Psoas muscle (tissue), 8 donors: Measurements from ENCODE around the gene GPR35. TPM values are rescaled to one million over a fixed set of nuclear protein-coding genes. Genes with fewer than 3 reads are reported as not detected.
A peak's percentile ranks its signal among the peaks of the same experiment; 100 is the strongest.

Experiments used
- ATAC-seq, 4 donors: fragments of 200-7000 bp; cut with Tn5 transposase; one replicate each; pipeline ENCODE4 v1.9.1; 2020; ENCODE audit warnings: moderate library complexity in 3 of 4, mild to moderate bottlenecking in 2 of 4
- DNase-seq, 2 donors: peaks; one replicate each; pipeline ENCODE4 v3.0.0-alpha.2; 2020
- H3K27ac ChIP-seq: fragments of 200-600 bp; one replicate; pipeline ENCODE4 v1.8.0; 2022
- H3K27me3 ChIP-seq, 3 donors: fragments of 200-600 bp in 1 of 3; one replicate each; pipeline versions ENCODE4 v1.6.1 to v1.8.0; 2013 to 2022; ENCODE audit warnings: low read length in 2 of 3, mild to moderate bottlenecking in 2 of 3, moderate library complexity in 1 of 3; ENCODE audit not compliant: insufficient read depth in 3 of 3
- H3K36me3 ChIP-seq, 2 donors: fragments of 200-600 bp in 1 of 2; one replicate each; pipeline versions ENCODE4 v1.6.1 to v1.8.0; 2013 to 2022; ENCODE audit warnings: low read depth in 1 of 2, mild to moderate bottlenecking in 1 of 2, moderate library complexity in 1 of 2; ENCODE audit not compliant: insufficient read depth in 1 of 2
- H3K4me1 ChIP-seq: fragments of 200-600 bp; one replicate; pipeline ENCODE4 v1.8.0; 2022
- H3K4me3 ChIP-seq: fragments of 200-600 bp; one replicate; pipeline ENCODE4 v1.8.0; 2022; ENCODE audit warnings: mild to moderate bottlenecking
- H3K9me3 ChIP-seq: fragments of 200-600 bp; one replicate; pipeline ENCODE4 v1.8.0; 2022
- WGBS, 3 donors: extraction: QIAGEN DNeasy Blood & Tissue Kit; methylation state at CpG; one replicate each; pipeline versions ENCODE4 v1.1.6 to v1.1.7; 2013; 5-methylcytosine and 5-hydroxymethylcytosine counted together
- intact Hi-C, 2 donors: fragments of 100-400 bp; cut with DNase I; formaldehyde crosslinking; loops; one replicate each; pipeline versions ENCODE4 v1.11.0 to v1.14.2; 2022
- polyA plus RNA-seq, 3 donors: library from polyadenylated mRNA; stranded (reverse); fragments of 200-250 nt; gene quantifications; one replicate each; pipeline ENCODE4 v1.2.3, GENCODE V29; 2013
- total RNA-seq, 4 donors: library from RNA; stranded (reverse); fragmentation: NEBNext Ultra II Directional in 2 of 4; extraction: Animal tissue kit (Norgen Biotek cat#: 25700) in 2 of 4; gene quantifications; one replicate each; pipeline versions ENCODE4 v1.2.1 to v1.2.4, GENCODE V29; 2021 to 2023
- TF ChIP-seq, protein P1 (sequence below): fragments of 200-600 bp; IDR thresholded peaks from one replicate; pipeline ENCODE4 v1.8.0; 2022; ENCODE audit warnings: antibody characterized with exemption
- donor health status: healthy with polysubstance abuse.
- donor health status: DM: no; HTN: no; CAD: no; lungs with moderate emphysema.
- donor health status: Bipolar disorder and iron deficiency.
- donor health status: healthy.
- donor health status: DM: yes; HTN: yes; CAD: no.
- donor health status: DM: no; HTN: no; CAD: no.
- donor health status: DM: no; HTN: no; CAD: no.
- donor health status: DM: yes; HTN: yes; CAD: no.

GPR35 gene
- total and polyA plus RNA-seq, 7 donors, result 0.30 to 0.92 (median 0.58) TPM

- Histone ChIP-seq H3K36me3 (peaks cover 0 to 5% of the 10 kb centered on the region in 2 donors), H3K27ac (no peak overlapping the region), H3K4me1 (no peaks in the 10 kb centered on the region), H3K4me3 (no peak overlapping the region), H3K9me3 (no peaks in the 10 kb centered on the region), H3K27me3 (no peaks in the 10 kb centered on the region)
- DNase-seq (peak in 1 of 2 donors; percentile 43), ATAC-seq (no peak)
- TF ChIP-seq, protein P1, sequence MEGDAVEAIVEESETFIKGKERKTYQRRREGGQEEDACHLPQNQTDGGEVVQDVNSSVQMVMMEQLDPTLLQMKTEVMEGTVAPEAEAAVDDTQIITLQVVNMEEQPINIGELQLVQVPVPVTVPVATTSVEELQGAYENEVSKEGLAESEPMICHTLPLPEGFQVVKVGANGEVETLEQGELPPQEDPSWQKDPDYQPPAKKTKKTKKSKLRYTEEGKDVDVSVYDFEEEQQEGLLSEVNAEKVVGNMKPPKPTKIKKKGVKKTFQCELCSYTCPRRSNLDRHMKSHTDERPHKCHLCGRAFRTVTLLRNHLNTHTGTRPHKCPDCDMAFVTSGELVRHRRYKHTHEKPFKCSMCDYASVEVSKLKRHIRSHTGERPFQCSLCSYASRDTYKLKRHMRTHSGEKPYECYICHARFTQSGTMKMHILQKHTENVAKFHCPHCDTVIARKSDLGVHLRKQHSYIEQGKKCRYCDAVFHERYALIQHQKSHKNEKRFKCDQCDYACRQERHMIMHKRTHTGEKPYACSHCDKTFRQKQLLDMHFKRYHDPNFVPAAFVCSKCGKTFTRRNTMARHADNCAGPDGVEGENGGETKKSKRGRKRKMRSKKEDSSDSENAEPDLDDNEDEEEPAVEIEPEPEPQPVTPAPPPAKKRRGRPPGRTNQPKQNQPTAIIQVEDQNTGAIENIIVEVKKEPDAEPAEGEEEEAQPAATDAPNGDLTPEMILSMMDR, result no peak
- intact Hi-C loops, result no loop called here
- whole genome bisulfite sequencing, 3 donors, result 87 to 91% (median 90%) methylated on average over 18 to 19 of the region's 19 CpGs
Measured at GRCh38 chr2:240619506-240620148, 5.7 kb upstream of the GPR35 start.

- DNase-seq, result peak; percentile 7 to 41
- H3K4me3 ChIP-seq, result no peak overlapping the region
- no peaks in the 10 kb centered on the region for H3K9me3 ChIP-seq
- ATAC-seq, result no peak
- no peak overlapping the region for H3K27ac ChIP-seq
- intact Hi-C loops, result no loop called here
- H3K27me3 ChIP-seq, result no peaks in the 10 kb centered on the region
- TF ChIP-seq, protein P1, result no peak
- no peaks in the 10 kb centered on the region for H3K4me1 ChIP-seq
- 87 to 94% (median 91%) methylated on average over 11 to 13 of the region's 13 CpGs for WGBS, 3 donors
- H3K36me3 ChIP-seq, result peaks cover 0 to 5% of the 10 kb centered on the region in 2 donors
Measured at GRCh38 chr2:240620149-240620731, 5.0 kb upstream of the GPR35 start.

GRCh38 chr2:240620859-240621258 is 4.4 kb upstream of the GPR35 start:
- Histone ChIP-seq H3K27ac (no peak overlapping the region), H3K27me3 (no peaks in the 10 kb centered on the region), H3K9me3 (no peaks in the 10 kb centered on the region), H3K4me3 (no peak overlapping the region), H3K4me1 (no peaks in the 10 kb centered on the region), H3K36me3 (peaks cover 0 to 5% of the 10 kb centered on the region in 2 donors)
- DNase-seq, result peak in 1 of 2 donors; percentile 35
- no peak for ATAC-seq
- TF ChIP-seq, protein P1, result no peak
- WGBS, 3 donors, result 88 to 92% (median 90%) methylated on average over 7 of the region's 7 CpGs
- intact Hi-C loops, result no loop called here

DNA sequence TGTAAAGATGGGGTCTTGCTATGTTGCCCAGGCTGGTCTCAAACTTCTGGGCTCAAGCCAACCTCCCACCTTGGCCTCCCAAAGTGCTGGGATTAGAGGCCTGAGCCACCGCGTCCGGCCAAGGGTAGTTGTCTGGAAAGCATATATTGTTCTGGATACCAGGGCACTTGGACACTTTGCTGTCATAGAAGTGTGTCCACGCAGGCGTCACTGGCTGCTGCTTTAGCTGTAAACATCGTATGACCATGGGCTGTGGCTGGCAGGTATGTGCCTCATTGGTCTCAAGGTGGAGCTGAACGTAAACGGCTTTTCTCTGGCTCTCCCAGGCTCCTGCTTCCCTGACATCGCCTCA is 3.2 kb upstream of the GPR35 start:
- H3K27me3 ChIP-seq, result no peaks in the 10 kb centered on the region
- intact Hi-C loops, result no loop called here
- H3K9me3 ChIP-seq, result no peaks in the 10 kb centered on the region
- ATAC-seq (no peak), DNase-seq (peak in 1 of 2 donors; percentile 26)
- H3K4me1 ChIP-seq, result no peaks in the 10 kb centered on the region
- TF ChIP-seq, protein P1, result no peak
- 75 to 85% (median 77%) methylated on average over 9 of the region's 9 CpGs for WGBS, 3 donors
- H3K4me3 ChIP-seq, result no peak overlapping the region
- H3K27ac ChIP-seq, result no peak overlapping the region
- peaks cover 0 to 5% of the 10 kb centered on the region in 2 donors for H3K36me3 ChIP-seq
